ENCODE results near the gene CYP26C1. TPM values are rescaled to one million over a fixed set of nuclear protein-coding genes. Genes with fewer than 3 reads are reported as not detected.
A peak's percentile ranks its signal among the peaks of the same experiment; 100 is the strongest.

The CYP26C1 gene
- total and polyA plus RNA-seq, 8 donors = 0.09 to 0.42 (median 0.18) TPM; not detected in 5

GRCh38 chr10:93039110-93039509 lies 21.5 kb upstream of the CYP26C1 start:
- intact Hi-C loops (cut with DNase I) = no loop called here

GRCh38 chr10:93039721-93040120 lies 20.9 kb upstream of the CYP26C1 start:
- peak; percentile 60 for ATAC-seq
- Histone ChIP-seq H3K27ac (no peak overlapping the region), H3K9me3 (no peaks in the 10 kb centered on the region), H3K36me3 (no peaks in the 10 kb centered on the region), H3K27me3 (no peaks in the 10 kb centered on the region), H3K4me3 (no peak overlapping the region), H3K4me1 (peaks cover 0 to 3% of the 10 kb centered on the region in 2 donors)
- no peak for DNase-seq
- peak in 1 of 2 donors; percentile 29 for TF ChIP-seq CTCF (IDR thresholded peaks at IDR 0.05)
- intact Hi-C loops (cut with DNase I) = no loop called here

More at GRCh38 chr10:93039110-93039509, 21.5 kb upstream of the CYP26C1 start:
- ATAC-seq = no peak
- no peak for TF ChIP-seq CTCF (IDR thresholded peaks at IDR 0.05)
- Histone ChIP-seq H3K36me3 (no peaks in the 10 kb centered on the region), H3K9me3 (no peaks in the 10 kb centered on the region), H3K4me3 (no peak overlapping the region), H3K27me3 (no peaks in the 10 kb centered on the region), H3K4me1 (peaks cover 0 to 3% of the 10 kb centered on the region in 2 donors), H3K27ac (no peak overlapping the region)
- no peak for DNase-seq

- Histone ChIP-seq H3K9me3 (no peaks in the 10 kb centered on the region), H3K4me1 (no peaks in the 10 kb centered on the region), H3K36me3 (peaks cover 0 to 17% of the 10 kb centered on the region in 2 donors), H3K4me3 (no peak overlapping the region), H3K27ac (no peak overlapping the region), H3K27me3 (no peaks in the 10 kb centered on the region)
- ATAC-seq (no peak), DNase-seq (no peak)
- intact Hi-C loops (cut with DNase I) = no loop called here
- TF ChIP-seq CTCF (IDR thresholded peaks at IDR 0.05) = no peak
These were observed 6.1 kb upstream of the CYP26C1 start for GRCh38 chr10:93054486-93054885.

GRCh38 chr10:93058139-93058538 lies 2.5 kb upstream of the CYP26C1 start:
- TF ChIP-seq CTCF (IDR thresholded peaks at IDR 0.05) = no peak
- H3K27ac ChIP-seq = no peak overlapping the region
- H3K4me1 ChIP-seq = peaks cover 15 to 25% of the 10 kb centered on the region in 2 donors
- intact Hi-C loops (cut with DNase I) = no loop called here
- H3K36me3 ChIP-seq = peaks cover 0 to 34% of the 10 kb centered on the region in 2 donors
- peaks cover 33 to 36% of the 10 kb centered on the region in 2 donors for H3K27me3 ChIP-seq
- DNase-seq = no peak
- no peak for ATAC-seq
- H3K4me3 ChIP-seq = no peak overlapping the region
- no peaks in the 10 kb centered on the region for H3K9me3 ChIP-seq

GRCh38 chr10:93060887-93061593 lies 442 bp downstream of the CYP26C1 start:
- intact Hi-C loops (cut with DNase I) = no loop called here
- ATAC-seq = no peak
- no peak overlapping the region for H3K27ac ChIP-seq
- peaks cover 16 to 31% of the 10 kb centered on the region in 2 donors for H3K4me1 ChIP-seq
- TF ChIP-seq CTCF (IDR thresholded peaks at IDR 0.05) = no peak
- DNase-seq = no peak
- H3K36me3 ChIP-seq = peaks cover 0 to 46% of the 10 kb centered on the region in 2 donors
- H3K27me3 ChIP-seq = peaks cover 62 to 65% of the 10 kb centered on the region in 2 donors
- no peaks in the 10 kb centered on the region for H3K9me3 ChIP-seq
- no peak overlapping the region for H3K4me3 ChIP-seq

Measured in left lung (tissue), 10 donors.